CD14-positive monocyte (primary cell): Measurements from ENCODE around the gene ZFHX3. TPM values are rescaled to one million over a fixed set of nuclear protein-coding genes. Genes with fewer than 3 reads are reported as not detected.

Source experiments
- DNase-seq, 3 donors: peaks; one replicate each; pipeline ENCODE4 v3.0.0-alpha.2; 2011 to 2022
- H2AFZ ChIP-seq: 2 replicates; pipeline ENCODE4 v1.6.0; 2012; ENCODE audit warnings: mild to moderate bottlenecking, low read depth, low read length, inconsistent platforms; ENCODE audit not compliant: insufficient read depth, poor library complexity, severe bottlenecking
- H3K27ac ChIP-seq, 2 donors: 1 replicate in 1 of 2; 2 replicates in 1 of 2; pipeline ENCODE4 v1.5.1; 2012 to 2013; ENCODE audit warnings: low read length in 2 of 2, control low read depth in 1 of 2, inconsistent platforms in 1 of 2, low read depth in 1 of 2, mild to moderate bottlenecking in 1 of 2
- H3K27me3 ChIP-seq, 2 donors: one replicate each; pipeline versions ENCODE4 v1.6.0 to v1.6.1; 2011 to 2013; ENCODE audit warnings: low read length in 2 of 2; ENCODE audit not compliant: control insufficient read depth in 2 of 2, insufficient read depth in 2 of 2
- H3K36me3 ChIP-seq, 2 donors: replicated peaks in 1 of 2; 1 replicate in 1 of 2; 2 replicates in 1 of 2; pipeline versions ENCODE4 v1.5.1 to v1.6.1; 2012 to 2013; ENCODE audit warnings: low read length in 2 of 2, control low read depth in 1 of 2, inconsistent platforms in 1 of 2, mild to moderate bottlenecking in 1 of 2; ENCODE audit not compliant: insufficient read depth in 2 of 2, control insufficient read depth in 1 of 2
- H3K4me1 ChIP-seq, 2 donors: 1 replicate in 1 of 2; 2 replicates in 1 of 2; pipeline versions ENCODE4 v1.5.1 to v1.6.1; 2012 to 2013; ENCODE audit warnings: low read length in 2 of 2, control low read depth in 1 of 2, inconsistent platforms in 1 of 2, mild to moderate bottlenecking in 1 of 2, moderate library complexity in 1 of 2; ENCODE audit not compliant: insufficient read depth in 2 of 2, control insufficient read depth in 1 of 2
- H3K4me2 ChIP-seq: replicated peaks from 2 replicates; pipeline ENCODE3; 2012; ENCODE audit warnings: low read length, moderate library complexity, mild to moderate bottlenecking; ENCODE audit not compliant: poor library complexity, severe bottlenecking; ENCODE audit errors: extremely low read depth
- H3K4me3 ChIP-seq, 3 experiments: fragments of 200-600 bp in 1 of 3; sonication (generic) in 1 of 3; replicated peaks in 1 of 3; 1 replicate in 2 of 3; 2 replicates in 1 of 3; pipeline ENCODE4 v1.5.1; 2011 to 2013; ENCODE audit warnings: low read length in 3 of 3, mild to moderate bottlenecking in 3 of 3, control low read depth in 2 of 3, low read depth in 2 of 3, inconsistent platforms in 1 of 3, moderate library complexity in 1 of 3
- H3K79me2 ChIP-seq: 2 replicates; pipeline ENCODE4 v1.6.0; 2012; ENCODE audit warnings: mild to moderate bottlenecking, control low read depth, inconsistent platforms, low read length, moderate library complexity; ENCODE audit not compliant: insufficient read depth
- H3K9ac ChIP-seq: 2 replicates; pipeline ENCODE4 v1.6.0; 2017; ENCODE audit warnings: low read length, mild to moderate bottlenecking; ENCODE audit not compliant: insufficient read depth, poor library complexity, severe bottlenecking
- H3K9me3 ChIP-seq, 2 donors: replicated peaks in 1 of 2; 1 replicate in 1 of 2; 2 replicates in 1 of 2; pipeline versions ENCODE4 v1.5.1 to v1.6.1; 2012 to 2013; ENCODE audit warnings: low read length in 2 of 2, control low read depth in 1 of 2; ENCODE audit not compliant: control insufficient read depth in 1 of 2, insufficient read depth in 1 of 2
- H4K20me1 ChIP-seq: 2 replicates; pipeline ENCODE4 v1.6.0; 2012; ENCODE audit warnings: mild to moderate bottlenecking, low read length, control low read depth, moderate library complexity; ENCODE audit not compliant: insufficient read depth
- H3K27ac Mint-ChIP-seq, 7 donors: one replicate each; pipeline ENCODE4 v1.8.0; 2020; ENCODE audit warnings: mild to moderate bottlenecking in 7 of 7, mixed read lengths in 7 of 7, moderate library complexity in 6 of 7, inconsistent platforms in 2 of 7
- H3K27me3 Mint-ChIP-seq, 3 donors: one replicate each; pipeline ENCODE4 v1.8.0; 2021 to 2022; ENCODE audit warnings: low read depth in 3 of 3, mild to moderate bottlenecking in 3 of 3, mixed read lengths in 3 of 3, moderate library complexity in 3 of 3, inconsistent platforms in 1 of 3
- H3K36me3 Mint-ChIP-seq, 2 donors: one replicate each; pipeline ENCODE4 v1.8.0; 2020; ENCODE audit warnings: mixed read lengths in 2 of 2, inconsistent platforms in 1 of 2, mild to moderate bottlenecking in 1 of 2
- H3K4me1 Mint-ChIP-seq: one replicate; pipeline ENCODE4 v1.8.0; 2020; ENCODE audit warnings: mild to moderate bottlenecking, mixed read lengths
- H3K4me3 Mint-ChIP-seq, 2 donors: one replicate each; pipeline ENCODE4 v1.8.0; 2020; ENCODE audit warnings: mild to moderate bottlenecking in 2 of 2, mixed read lengths in 2 of 2, moderate library complexity in 1 of 2
- H3K9me3 Mint-ChIP-seq, 7 donors: one replicate each; pipeline ENCODE4 v1.8.0; 2020 to 2022; ENCODE audit warnings: mixed read lengths in 7 of 7, mild to moderate bottlenecking in 6 of 7, moderate library complexity in 6 of 7, inconsistent platforms in 2 of 7
- WGBS: methylation state at CpG from one replicate; pipeline ENCODE4 v1.1.5; 2013; ENCODE audit warnings: missing lambda C conversion rate; ENCODE audit not compliant: insufficient coverage; 5-methylcytosine and 5-hydroxymethylcytosine counted together
- intact Hi-C, 2 donors: fragments of 100-400 bp; cut with micrococcal nuclease; formaldehyde crosslinking; loops; one replicate each; pipeline versions ENCODE4 v1.15.0 to v1.15.1; 2023
- polyA plus RNA-seq, 3 donors: library from polyadenylated mRNA; depleted of rRNA in 1 of 3; unstranded in 2 of 3; stranded (reverse) in 1 of 3; fragments of 300-500 nt in 2 of 3; fragments of >200 nt in 1 of 3; fragmentation: Illumina TruSeq in 2 of 3; gene quantifications; 1 replicate in 2 of 3; 2 replicates in 1 of 3; pipeline ENCODE4 v1.2.3, GENCODE V29; 2012 to 2021
- TF ChIP-seq, protein P1 (sequence below): fragments of 200-600 bp; IDR thresholded peaks from one replicate; pipeline ENCODE4 v1.8.0; 2022; ENCODE audit warnings: antibody characterized with exemption, mild to moderate bottlenecking

ZFHX3 gene
- polyA plus RNA-seq, 3 donors, result 0.42 to 4.2 (median 0.43) TPM

DNA sequence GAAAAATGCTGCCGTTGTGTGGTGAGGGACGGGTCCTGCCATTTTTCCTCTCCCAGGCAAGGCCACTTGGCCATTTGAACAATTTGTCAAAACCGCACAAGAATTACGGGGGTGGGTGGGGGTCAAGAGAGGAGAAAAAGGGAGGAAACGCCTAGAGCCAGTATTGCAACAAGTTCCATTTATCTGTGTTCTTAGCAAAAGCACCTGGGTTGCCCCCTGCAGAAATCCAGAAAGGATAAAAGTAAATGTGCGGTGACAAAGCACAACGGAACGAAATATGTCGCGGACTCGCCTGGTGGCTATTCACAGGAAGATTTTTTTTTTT is 209.4 kb downstream of the ZFHX3 start:
- Histone ChIP-seq H3K79me2 (no peaks in the 10 kb centered on the region), H3K27ac (no peak overlapping the region), H2AFZ (no peak overlapping the region), H4K20me1 (peaks cover 15% of the 10 kb centered on the region), H3K27me3 (no peaks in the 10 kb centered on the region), H3K4me2 (no peak overlapping the region), H3K9me3 (no peaks in the 10 kb centered on the region), H3K4me3 (no peak overlapping the region), H3K36me3 (no peaks in the 10 kb centered on the region), H3K4me1 (peaks cover 11 to 14% of the 10 kb centered on the region in 2 donors), H3K9ac (no peak overlapping the region)
- 100% methylated on average over 2 of the region's 11 CpGs for WGBS
- DNase-seq, result no peak
- TF ChIP-seq, protein P1, sequence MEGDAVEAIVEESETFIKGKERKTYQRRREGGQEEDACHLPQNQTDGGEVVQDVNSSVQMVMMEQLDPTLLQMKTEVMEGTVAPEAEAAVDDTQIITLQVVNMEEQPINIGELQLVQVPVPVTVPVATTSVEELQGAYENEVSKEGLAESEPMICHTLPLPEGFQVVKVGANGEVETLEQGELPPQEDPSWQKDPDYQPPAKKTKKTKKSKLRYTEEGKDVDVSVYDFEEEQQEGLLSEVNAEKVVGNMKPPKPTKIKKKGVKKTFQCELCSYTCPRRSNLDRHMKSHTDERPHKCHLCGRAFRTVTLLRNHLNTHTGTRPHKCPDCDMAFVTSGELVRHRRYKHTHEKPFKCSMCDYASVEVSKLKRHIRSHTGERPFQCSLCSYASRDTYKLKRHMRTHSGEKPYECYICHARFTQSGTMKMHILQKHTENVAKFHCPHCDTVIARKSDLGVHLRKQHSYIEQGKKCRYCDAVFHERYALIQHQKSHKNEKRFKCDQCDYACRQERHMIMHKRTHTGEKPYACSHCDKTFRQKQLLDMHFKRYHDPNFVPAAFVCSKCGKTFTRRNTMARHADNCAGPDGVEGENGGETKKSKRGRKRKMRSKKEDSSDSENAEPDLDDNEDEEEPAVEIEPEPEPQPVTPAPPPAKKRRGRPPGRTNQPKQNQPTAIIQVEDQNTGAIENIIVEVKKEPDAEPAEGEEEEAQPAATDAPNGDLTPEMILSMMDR, result no peak
- intact Hi-C loops, result loop anchor here (10.0 kb wide), 2 partner anchors 116 to 206 kb away; partner anchors contain the start of gene ZFHX3 (in 1 of the 2)
- Mint-ChIP-seq H3K4me1 (peaks cover 11% of the 10 kb centered on the region), H3K4me3 (no peak overlapping the region), H3K9me3 (peaks cover 0 to 1% (median 0%) of the 10 kb centered on the region in 7 donors), H3K27me3 (peaks cover 0 to 2% (median 2%) of the 10 kb centered on the region in 3 donors), H3K36me3 (peaks cover 7 to 19% of the 10 kb centered on the region in 2 donors), H3K27ac (no peak overlapping the region)

DNA sequence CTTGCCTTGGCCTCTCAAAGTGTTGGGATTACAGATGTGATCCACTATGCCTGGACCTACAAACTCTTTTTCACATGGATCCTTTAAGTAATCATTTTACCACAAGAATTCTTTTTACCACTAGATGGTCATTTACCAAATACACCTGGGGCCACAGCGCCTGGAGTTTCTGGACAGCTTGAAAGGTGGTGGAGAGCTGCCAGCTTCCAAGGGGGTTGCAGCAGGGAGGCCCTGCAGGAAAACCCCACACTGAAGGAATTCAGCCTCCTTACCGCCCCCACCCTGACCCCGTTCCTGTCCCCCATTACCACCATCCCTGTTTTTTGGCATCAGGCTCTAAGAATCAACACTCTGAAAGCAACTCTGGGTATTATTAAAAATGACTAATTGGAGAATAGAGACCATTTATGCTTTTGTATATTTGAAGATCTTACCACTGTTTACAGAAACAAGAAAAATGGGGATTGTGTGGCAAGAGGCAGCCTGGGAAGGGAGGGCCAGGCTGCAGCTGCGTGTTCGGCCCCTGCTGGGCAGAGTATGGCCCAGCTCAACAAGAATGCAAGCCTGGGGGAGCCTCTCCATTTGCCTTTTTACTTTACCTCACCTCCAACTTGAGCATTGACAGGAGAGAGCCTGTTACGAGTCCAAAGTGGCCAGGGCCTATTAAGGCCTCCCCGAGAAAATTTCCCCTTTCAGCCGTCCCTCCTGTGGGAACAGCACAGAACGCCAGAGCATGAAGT is 209.9 kb downstream of the ZFHX3 start:
- intact Hi-C loops, result loop anchor here (10.0 kb wide), 2 partner anchors 117 to 207 kb away; partner anchors contain the start of gene ZFHX3 (in 1 of the 2)
- no peak overlapping the region for H3K27ac Mint-ChIP-seq

More for the DNA sequence above, 209.9 kb downstream of the ZFHX3 start:
- no peak overlapping the region for H3K4me2 ChIP-seq
- Mint-ChIP-seq H3K4me3 (no peak overlapping the region), H3K4me1 (peaks cover 11% of the 10 kb centered on the region), H3K27me3 (peaks cover 0 to 3% (median 1%) of the 10 kb centered on the region in 3 donors), H3K9me3 (no peaks in the 10 kb centered on the region), H3K36me3 (peaks cover 7 to 17% of the 10 kb centered on the region in 2 donors)
- H3K27me3 ChIP-seq, result no peaks in the 10 kb centered on the region
- no peak for DNase-seq
- TF ChIP-seq, protein P1, result no peak
- H3K9ac ChIP-seq, result no peak overlapping the region
- 98% methylated on average over 4 of the region's 9 CpGs for WGBS
- H3K4me3 ChIP-seq, result no peak overlapping the region
- no peaks in the 10 kb centered on the region for H3K79me2 ChIP-seq
- H3K9me3 ChIP-seq, result no peaks in the 10 kb centered on the region
- H4K20me1 ChIP-seq, result peaks cover 15% of the 10 kb centered on the region
- H2AFZ ChIP-seq, result no peak overlapping the region
- H3K36me3 ChIP-seq, result no peaks in the 10 kb centered on the region
- no peak overlapping the region for H3K27ac ChIP-seq
- peaks cover 11 to 14% of the 10 kb centered on the region in 2 donors for H3K4me1 ChIP-seq
